ENCODE measurements around the gene EEFSEC.

The EEFSEC gene

GRCh38 chr3:128367221-128367620 is 213.9 kb downstream of the EEFSEC start:
- Histone ChIP-seq H3K4me1 (ENCODE audit: control insufficient read depth, insufficient read depth, low read length, poor library complexity, severe bottlenecking) (peaks cover 7% of the 10 kb centered on the region), H3K36me3 (ENCODE audit: control insufficient read depth, insufficient read depth, low read length) (no peaks in the 10 kb centered on the region), H3K27ac (ENCODE audit: low read depth, low read length, severe bottlenecking) (no peak overlapping the region), H3K9me3 (ENCODE audit: control insufficient read depth, low read length) (no peaks in the 10 kb centered on the region), H3K4me3 (ENCODE audit: extremely low read depth, insufficient read depth, low read length, poor library complexity, severe bottlenecking) (no peak overlapping the region)
- 86 to 95% methylated on average over 4 to 5 of the region's 5 CpGs for WGBS, 2 experiments (ENCODE audit: insufficient coverage in 2 of 2)

GRCh38 chr3:128367761-128368160 is 214.5 kb downstream of the EEFSEC start:
- H3K9me3 ChIP-seq (ENCODE audit: control insufficient read depth, low read length): no peaks in the 10 kb centered on the region
- no peak overlapping the region for H3K4me3 ChIP-seq (ENCODE audit: extremely low read depth, insufficient read depth, low read length, poor library complexity, severe bottlenecking)
- 69 to 81% methylated on average over 4 of the region's 4 CpGs for WGBS, 2 experiments (ENCODE audit: insufficient coverage in 2 of 2)
- peaks cover 7% of the 10 kb centered on the region for H3K4me1 ChIP-seq (ENCODE audit: control insufficient read depth, insufficient read depth, low read length, poor library complexity, severe bottlenecking)
- H3K36me3 ChIP-seq (ENCODE audit: control insufficient read depth, insufficient read depth, low read length): no peaks in the 10 kb centered on the region
- H3K27ac ChIP-seq (ENCODE audit: low read depth, low read length, severe bottlenecking): no peak overlapping the region

GRCh38 chr3:128368626-128369025 is 215.3 kb downstream of the EEFSEC start:
- WGBS, 2 experiments (ENCODE audit: insufficient coverage in 2 of 2): 85 to 95% methylated on average over 7 of the region's 7 CpGs
- Histone ChIP-seq H3K4me1 (ENCODE audit: control insufficient read depth, insufficient read depth, low read length, poor library complexity, severe bottlenecking) (peaks cover 7% of the 10 kb centered on the region), H3K36me3 (ENCODE audit: control insufficient read depth, insufficient read depth, low read length) (no peaks in the 10 kb centered on the region), H3K27ac (ENCODE audit: low read depth, low read length, severe bottlenecking) (no peak overlapping the region), H3K4me3 (ENCODE audit: extremely low read depth, insufficient read depth, low read length, poor library complexity, severe bottlenecking) (no peak overlapping the region), H3K9me3 (ENCODE audit: control insufficient read depth, low read length) (no peaks in the 10 kb centered on the region)

- H3K27ac ChIP-seq (ENCODE audit: low read depth, low read length, severe bottlenecking): no peak overlapping the region
- H3K36me3 ChIP-seq (ENCODE audit: control insufficient read depth, insufficient read depth, low read length): no peaks in the 10 kb centered on the region
- peaks cover 7% of the 10 kb centered on the region for H3K4me1 ChIP-seq (ENCODE audit: control insufficient read depth, insufficient read depth, low read length, poor library complexity, severe bottlenecking)
- no peak overlapping the region for H3K4me3 ChIP-seq (ENCODE audit: extremely low read depth, insufficient read depth, low read length, poor library complexity, severe bottlenecking)
- no peaks in the 10 kb centered on the region for H3K9me3 ChIP-seq (ENCODE audit: control insufficient read depth, low read length)
- WGBS, 2 experiments (ENCODE audit: insufficient coverage in 2 of 2): 92% methylated on average over 2 of the region's 2 CpGs; no CpG with 5 or more reads in 1 of the 2 experiments
Measured at GRCh38 chr3:128369121-128369703, 215.9 kb downstream of the EEFSEC start.

GRCh38 chr3:128369881-128370642 is 216.8 kb downstream of the EEFSEC start:
- Histone ChIP-seq H3K36me3 (ENCODE audit: control insufficient read depth, insufficient read depth, low read length) (no peaks in the 10 kb centered on the region), H3K4me1 (ENCODE audit: control insufficient read depth, insufficient read depth, low read length, poor library complexity, severe bottlenecking) (peaks cover 7% of the 10 kb centered on the region), H3K27ac (ENCODE audit: low read depth, low read length, severe bottlenecking) (no peak overlapping the region), H3K4me3 (ENCODE audit: extremely low read depth, insufficient read depth, low read length, poor library complexity, severe bottlenecking) (no peak overlapping the region), H3K9me3 (ENCODE audit: control insufficient read depth, low read length) (no peaks in the 10 kb centered on the region)
- 89 to 92% methylated on average over 7 to 8 of the region's 10 CpGs for WGBS, 2 experiments (ENCODE audit: insufficient coverage in 2 of 2)

GRCh38 chr3:128372281-128372680 is 219.0 kb downstream of the EEFSEC start:
- H3K36me3 ChIP-seq (ENCODE audit: control insufficient read depth, insufficient read depth, low read length): no peaks in the 10 kb centered on the region
- 84 to 90% methylated on average over 4 to 5 of the region's 5 CpGs for WGBS, 2 experiments (ENCODE audit: insufficient coverage in 2 of 2)
- no peaks in the 10 kb centered on the region for H3K9me3 ChIP-seq (ENCODE audit: control insufficient read depth, low read length)
- no peak overlapping the region for H3K4me3 ChIP-seq (ENCODE audit: extremely low read depth, insufficient read depth, low read length, poor library complexity, severe bottlenecking)
- H3K4me1 ChIP-seq (ENCODE audit: control insufficient read depth, insufficient read depth, low read length, poor library complexity, severe bottlenecking): peaks cover 7% of the 10 kb centered on the region
- no peak overlapping the region for H3K27ac ChIP-seq (ENCODE audit: low read depth, low read length, severe bottlenecking)

GRCh38 chr3:128372707-128373533 is 219.6 kb downstream of the EEFSEC start:
- peaks cover 1% of the 10 kb centered on the region for H3K4me1 ChIP-seq (ENCODE audit: control insufficient read depth, insufficient read depth, low read length, poor library complexity, severe bottlenecking)
- no peak overlapping the region for H3K4me3 ChIP-seq (ENCODE audit: extremely low read depth, insufficient read depth, low read length, poor library complexity, severe bottlenecking)
- H3K36me3 ChIP-seq (ENCODE audit: control insufficient read depth, insufficient read depth, low read length): no peaks in the 10 kb centered on the region
- no peaks in the 10 kb centered on the region for H3K9me3 ChIP-seq (ENCODE audit: control insufficient read depth, low read length)
- H3K27ac ChIP-seq (ENCODE audit: low read depth, low read length, severe bottlenecking): no peak overlapping the region
- whole genome bisulfite sequencing, 2 experiments (ENCODE audit: insufficient coverage in 2 of 2): 90 to 95% methylated on average over 9 to 10 of the region's 10 CpGs

- Histone ChIP-seq H3K27ac (ENCODE audit: low read depth, low read length, severe bottlenecking) (no peak overlapping the region), H3K36me3 (ENCODE audit: control insufficient read depth, insufficient read depth, low read length) (no peaks in the 10 kb centered on the region), H3K4me1 (ENCODE audit: control insufficient read depth, insufficient read depth, low read length, poor library complexity, severe bottlenecking) (no peaks in the 10 kb centered on the region), H3K4me3 (ENCODE audit: extremely low read depth, insufficient read depth, low read length, poor library complexity, severe bottlenecking) (no peak overlapping the region), H3K9me3 (ENCODE audit: control insufficient read depth, low read length) (no peaks in the 10 kb centered on the region)
- 87 to 92% methylated on average over 2 of the region's 2 CpGs for WGBS, 2 experiments (ENCODE audit: insufficient coverage in 2 of 2)
Measured at GRCh38 chr3:128374746-128375445, 221.6 kb downstream of the EEFSEC start.

GRCh38 chr3:128376516-128376915 is 223.2 kb downstream of the EEFSEC start:
- no peaks in the 10 kb centered on the region for H3K36me3 ChIP-seq (ENCODE audit: control insufficient read depth, insufficient read depth, low read length)

GRCh38 chr3:128378631-128379347 is 225.5 kb downstream of the EEFSEC start:
- Histone ChIP-seq H3K27ac (ENCODE audit: low read depth, low read length, severe bottlenecking) (peak overlapping the region; percentile 23), H3K4me3 (ENCODE audit: extremely low read depth, insufficient read depth, low read length, poor library complexity, severe bottlenecking) (no peak overlapping the region), H3K9me3 (ENCODE audit: control insufficient read depth, low read length) (no peaks in the 10 kb centered on the region), H3K4me1 (ENCODE audit: control insufficient read depth, insufficient read depth, low read length, poor library complexity, severe bottlenecking) (peaks cover 5% of the 10 kb centered on the region), H3K36me3 (ENCODE audit: control insufficient read depth, insufficient read depth, low read length) (no peaks in the 10 kb centered on the region)
- WGBS, 2 experiments (ENCODE audit: insufficient coverage in 2 of 2): 74 to 87% methylated on average over 8 to 9 of the region's 10 CpGs

More at GRCh38 chr3:128376516-128376915, 223.2 kb downstream of the EEFSEC start:
- H3K4me1 ChIP-seq (ENCODE audit: control insufficient read depth, insufficient read depth, low read length, poor library complexity, severe bottlenecking): no peaks in the 10 kb centered on the region
- H3K9me3 ChIP-seq (ENCODE audit: control insufficient read depth, low read length): no peaks in the 10 kb centered on the region
- H3K27ac ChIP-seq (ENCODE audit: low read depth, low read length, severe bottlenecking): no peak overlapping the region
- H3K4me3 ChIP-seq (ENCODE audit: extremely low read depth, insufficient read depth, low read length, poor library complexity, severe bottlenecking): no peak overlapping the region
